NCI-H1694 treated with DMSO at 0.1 percent for 48 hours (cell line): ENCODE data around the gene GLB1L2.
"Not testable (repeated sequence)": the region's sequence is repeated elsewhere in the genome, so short reads cannot be mapped to it uniquely, and the experiment has no call there.

Experiments
- DNase-seq: peaks from one replicate; lab custom pipeline; 2025; lab: John Stamatoyannopoulos, UW

The GLB1L2 gene

DNA sequence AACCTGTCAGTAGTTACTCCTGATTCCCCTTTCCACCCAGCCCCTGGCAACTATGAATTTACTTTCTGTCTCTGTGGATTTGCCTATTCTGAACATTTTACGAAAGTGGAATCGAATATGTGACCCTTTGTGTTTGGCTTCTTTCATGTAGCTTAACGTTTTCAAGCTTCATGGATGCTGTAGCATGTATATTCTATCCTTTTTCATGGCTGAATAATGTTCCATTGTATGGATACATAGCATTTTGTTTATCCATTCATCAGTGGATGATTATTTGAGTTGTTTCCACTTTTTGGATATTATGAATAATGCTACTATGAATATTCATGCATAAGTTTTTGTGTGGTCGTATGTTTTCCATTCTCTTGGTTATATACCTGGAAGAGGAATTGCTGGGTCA, 9.2 kb upstream of the GLB1L2 start:
- no peak for DNase-seq

- no peak for DNase-seq
Measured at GRCh38 chr11:134328433-134328832, 3.4 kb upstream of the GLB1L2 start.

DNA sequence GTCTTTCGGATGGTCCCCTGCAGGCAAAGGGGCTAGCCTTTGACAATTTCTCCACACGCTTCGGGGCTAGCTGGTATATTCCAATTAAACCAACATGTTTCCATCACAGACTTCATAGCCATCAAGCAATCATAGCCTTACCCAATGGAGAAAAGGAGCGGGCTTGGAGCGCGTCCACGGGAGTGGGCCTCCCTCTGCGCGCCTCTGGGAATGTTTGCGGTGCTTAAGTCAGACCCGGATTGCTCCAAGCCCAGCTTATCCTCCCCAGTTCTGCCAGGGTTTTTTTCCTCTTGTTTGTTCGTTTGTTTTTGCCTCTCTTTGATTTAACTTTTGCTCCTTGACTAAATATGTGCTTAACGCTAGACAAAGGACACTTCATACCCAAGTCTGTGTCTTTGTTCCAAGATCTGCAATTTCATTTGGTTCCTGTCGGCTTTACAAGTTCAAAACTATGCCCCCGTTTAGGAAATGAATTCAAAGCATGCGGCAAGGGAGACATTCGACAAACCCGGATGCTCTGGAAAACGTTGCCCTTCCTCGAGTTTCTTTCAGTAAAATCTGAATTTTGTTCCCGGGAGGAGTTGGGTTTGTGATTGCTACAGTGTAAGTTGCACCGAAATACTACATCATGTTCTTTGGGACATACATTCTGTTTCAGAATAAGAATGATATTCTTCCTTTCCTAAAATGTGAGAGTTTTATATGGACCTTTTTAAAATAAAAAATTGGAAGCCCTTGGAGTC, 1.0 kb upstream of the GLB1L2 start:
- no peak for DNase-seq

- DNase-seq: no peak
Measured at GRCh38 chr11:134332189-134332631, 422 bp downstream of the GLB1L2 start.

DNA sequence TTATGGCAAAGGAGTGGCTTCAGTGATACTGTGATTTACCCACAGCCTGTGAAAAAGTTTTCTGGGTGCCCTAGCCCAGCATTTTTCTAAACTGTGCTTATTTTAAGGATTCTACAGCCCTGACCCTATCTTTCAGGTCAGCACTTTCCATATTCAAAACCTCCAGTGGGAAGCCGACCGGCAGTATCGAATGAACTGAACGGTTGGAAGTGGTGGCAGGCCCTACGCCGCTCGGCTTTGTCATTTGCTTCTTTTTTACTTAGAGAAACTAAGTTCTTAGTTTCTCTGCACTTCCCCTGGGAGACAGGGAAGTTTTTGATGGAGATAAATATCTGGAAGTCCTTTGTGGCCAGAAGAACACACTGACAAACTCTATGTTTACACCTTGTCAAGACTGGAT, 994 bp downstream of the GLB1L2 start:
- no peak for DNase-seq

- no peak for DNase-seq
Measured at GRCh38 chr11:134333312-134333711, 1.5 kb downstream of the GLB1L2 start.

DNA sequence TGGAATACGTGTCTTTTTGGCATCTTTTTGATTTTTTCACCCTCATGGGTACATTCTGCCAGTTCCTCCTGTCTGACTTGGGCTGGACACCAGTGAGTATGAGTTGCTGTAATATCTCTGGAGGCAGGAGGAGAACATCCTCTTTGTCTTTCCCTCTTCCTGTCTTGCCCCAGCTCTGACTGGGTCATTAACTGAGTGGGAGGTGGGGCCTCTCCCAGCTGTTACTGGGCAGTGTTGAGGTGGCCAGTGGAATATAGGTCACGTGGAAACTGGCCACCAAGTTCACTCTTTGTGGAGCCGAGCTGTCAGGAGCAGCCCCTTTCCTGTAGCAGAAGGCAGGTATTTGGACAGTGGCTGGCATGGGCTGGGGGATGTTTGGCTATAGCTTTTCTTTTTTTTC, 2.2 kb downstream of the GLB1L2 start:
- no peak for DNase-seq

DNA sequence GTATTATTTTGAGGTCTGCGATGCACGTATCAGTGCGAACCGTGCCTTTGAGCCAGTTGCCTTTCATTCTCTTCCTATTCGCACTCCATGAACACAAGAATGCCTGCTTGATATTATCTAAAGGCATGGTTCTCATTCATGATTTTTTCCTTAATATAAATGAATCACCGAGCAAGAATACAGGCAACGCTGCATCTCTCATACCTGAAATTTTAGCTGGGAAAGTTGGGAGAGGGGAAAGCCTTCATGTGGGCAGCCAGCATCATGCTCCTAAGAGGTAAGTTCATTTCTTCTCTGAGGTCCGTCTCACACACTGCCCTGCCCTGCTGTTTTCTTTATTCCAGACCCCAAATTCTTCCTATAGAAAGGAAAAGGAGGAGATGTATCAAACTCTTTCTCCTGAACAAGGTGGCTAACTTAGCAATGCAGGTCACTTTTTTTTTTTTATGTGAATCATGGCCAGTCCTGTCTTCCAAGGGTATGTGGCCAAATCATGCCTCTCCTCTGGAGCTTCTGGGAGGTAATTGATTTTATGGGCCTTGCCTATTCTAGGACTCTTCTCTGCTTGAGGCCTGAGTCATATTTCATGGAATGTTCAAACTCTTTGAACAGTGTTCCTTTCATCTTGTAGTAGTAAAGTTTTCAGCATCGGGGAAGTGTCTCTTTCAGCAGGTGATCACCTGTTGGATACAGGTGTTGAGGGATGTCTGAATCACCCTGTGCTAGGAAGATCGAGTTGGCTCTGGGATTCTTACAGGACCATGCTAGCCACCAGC, 3.2 kb downstream of the GLB1L2 start:
- no peak for DNase-seq

DNA sequence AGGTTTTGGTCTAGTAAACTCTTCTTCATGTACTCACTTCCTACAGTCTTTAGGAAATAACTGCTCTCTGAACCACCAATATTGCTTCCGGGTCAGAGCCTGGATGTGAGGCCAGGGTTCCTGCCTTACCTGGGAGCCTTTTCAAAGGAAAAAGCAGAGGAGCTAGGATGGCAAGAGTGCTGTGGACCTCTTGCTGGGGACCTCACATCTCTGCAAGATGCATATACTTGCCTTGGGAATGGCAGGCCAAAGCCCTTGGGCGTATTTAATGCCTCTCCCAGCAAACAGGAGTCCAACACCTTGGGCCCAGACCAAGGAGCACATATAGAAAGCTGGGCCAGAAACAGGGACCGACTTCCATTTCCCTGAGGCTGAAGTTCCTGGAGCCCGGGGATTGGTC, 5.3 kb downstream of the GLB1L2 start:
- no peak for DNase-seq

GRCh38 chr11:134338068-134338467, 6.3 kb downstream of the GLB1L2 start:
- DNase-seq: no peak

DNA sequence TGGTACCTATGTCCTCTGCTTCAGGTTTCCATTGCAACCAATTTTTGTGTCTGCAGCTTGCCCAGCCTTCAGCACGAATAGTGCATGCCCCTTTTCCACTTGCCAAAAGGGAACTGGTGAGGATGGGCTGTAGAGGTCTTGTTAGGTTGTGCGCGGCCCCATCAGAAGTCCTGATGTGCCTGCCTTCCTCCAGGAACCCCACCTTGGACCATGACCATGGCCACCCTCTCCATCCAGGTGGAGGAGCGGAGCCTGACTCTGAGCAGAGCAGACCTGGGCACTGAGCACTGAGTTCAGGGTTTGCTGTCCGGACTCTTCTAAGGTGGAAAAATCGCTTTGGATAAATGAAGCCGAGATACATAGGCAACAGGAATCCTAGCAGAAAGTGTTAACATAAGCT, 6.9 kb downstream of the GLB1L2 start:
- DNase-seq: no peak

DNA sequence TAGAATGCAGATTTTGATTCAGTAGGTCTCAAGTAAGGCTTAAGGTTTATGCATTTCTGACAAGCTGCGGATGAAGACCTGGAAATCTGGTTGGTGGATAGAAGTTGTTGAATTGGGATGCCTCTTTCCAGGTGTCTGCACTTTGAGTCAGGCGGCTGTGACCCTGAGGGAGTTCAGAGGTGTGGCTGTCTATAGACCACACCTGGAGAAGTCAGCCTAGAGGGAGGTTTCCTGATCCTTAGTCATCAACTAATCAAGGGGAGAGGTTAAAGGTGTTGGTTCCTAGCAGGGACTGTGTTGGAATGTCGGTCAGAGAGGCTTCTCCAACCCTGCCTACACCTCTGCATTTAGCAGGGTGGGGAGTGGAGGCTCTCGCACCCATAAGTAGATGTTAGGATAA, 8.0 kb downstream of the GLB1L2 start:
- no peak for DNase-seq

- DNase-seq: no peak
Measured at GRCh38 chr11:134340354-134340964, 8.7 kb downstream of the GLB1L2 start.

- DNase-seq: no peak
Measured at GRCh38 chr11:134341805-134342571, 10.2 kb downstream of the GLB1L2 start.

DNA sequence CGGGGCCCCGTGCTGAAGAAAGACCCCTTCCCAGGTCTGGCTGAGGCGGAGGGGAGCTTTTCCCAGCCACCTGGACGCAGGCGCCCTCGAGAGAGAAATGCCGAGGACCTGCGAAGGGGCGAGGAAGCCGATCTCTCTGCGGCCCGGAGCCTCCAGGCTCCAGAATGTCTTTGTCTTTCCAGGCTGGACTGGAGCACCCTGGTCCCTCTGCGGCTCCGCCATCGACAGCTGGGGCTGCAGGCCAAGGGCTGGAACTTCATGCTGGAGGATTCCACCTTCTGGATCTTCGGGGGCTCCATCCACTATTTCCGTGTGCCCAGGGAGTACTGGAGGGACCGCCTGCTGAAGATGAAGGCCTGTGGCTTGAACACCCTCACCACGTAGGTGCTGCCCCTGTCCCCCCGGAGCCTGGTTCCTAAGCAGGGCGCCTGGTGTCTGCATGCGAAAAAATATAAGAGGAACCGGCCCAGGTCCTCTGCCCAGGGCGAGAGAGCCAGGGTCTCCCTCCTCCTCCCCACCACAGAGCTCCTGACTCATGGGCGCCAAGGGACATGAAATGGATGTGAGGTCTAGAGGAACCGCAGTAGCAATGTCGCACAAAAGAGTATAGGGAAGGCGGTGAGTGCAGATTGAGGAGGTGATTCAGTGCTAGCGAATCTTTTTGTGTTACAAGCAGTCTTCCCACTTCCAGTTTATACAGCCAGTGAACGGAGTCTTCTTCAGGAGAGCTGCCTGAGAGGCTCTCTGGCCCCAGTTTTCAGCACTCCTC, 11.0 kb downstream of the GLB1L2 start:
- DNase-seq: no peak

DNA sequence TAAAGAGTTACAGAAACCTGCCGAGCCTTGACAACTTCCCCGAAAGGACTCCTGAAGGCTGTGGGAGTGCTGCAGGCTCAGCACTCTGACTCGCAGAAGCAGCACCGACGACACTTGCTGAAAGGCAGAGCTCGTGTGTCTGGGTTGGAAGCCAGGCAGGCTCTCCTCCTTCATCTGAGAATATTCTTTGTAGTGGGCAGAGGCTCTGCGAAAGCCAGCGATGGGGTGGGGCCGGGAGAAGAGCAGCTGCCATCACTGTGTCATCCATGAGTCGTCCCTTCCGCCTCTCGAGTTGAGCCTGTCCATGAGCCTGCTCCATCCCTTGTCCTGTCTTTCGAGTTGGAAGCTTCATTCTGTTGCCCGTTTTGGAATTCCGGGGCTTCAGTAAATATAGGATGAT, 11.9 kb downstream of the GLB1L2 start:
- no peak for DNase-seq

GRCh38 chr11:134344497-134345236, 12.9 kb downstream of the GLB1L2 start:
- DNase-seq: not testable (repeated sequence)

- no peak for DNase-seq
Measured at GRCh38 chr11:134345237-134345550, 13.4 kb downstream of the GLB1L2 start.

- no peak for DNase-seq
Measured at GRCh38 chr11:134346101-134346975, 14.6 kb downstream of the GLB1L2 start.

DNA sequence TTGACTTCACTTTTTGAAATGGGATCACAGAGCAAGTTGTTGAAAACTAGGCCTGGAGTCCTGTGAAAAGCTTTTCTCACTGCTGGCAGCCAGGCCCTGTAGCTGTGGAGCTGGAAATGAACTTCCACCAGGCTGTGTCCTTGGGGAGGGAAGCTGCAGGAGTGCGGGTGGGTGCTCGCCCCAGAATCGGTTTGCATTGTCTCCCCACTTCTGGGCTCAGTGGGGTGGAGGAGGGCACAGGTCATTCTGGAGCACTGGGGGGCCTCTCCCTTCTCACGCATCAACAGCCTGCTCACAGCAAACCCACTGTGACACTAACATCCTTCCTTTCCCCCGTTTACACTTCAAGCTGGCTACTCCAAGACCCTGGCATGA, 15.2 kb downstream of the GLB1L2 start:
- DNase-seq: no peak
